Breast epithelium (tissue), 3 donors: Measurements from ENCODE around the gene ANAPC10.

ENCODE experiments used
- POLR2A ChIP-seq: fragments of 450-650 bp; IDR thresholded peaks from one replicate; pipeline ENCODE4 v1.6.1; 2016; ENCODE audit warnings: antibody characterized with exemption, mild to moderate bottlenecking, moderate library complexity
- TF ChIP-seq, protein P1 (sequence below), 3 donors: fragments of 450-650 bp; IDR thresholded peaks; one replicate each; pipeline ENCODE4 v1.5.1; 2016 to 2017; ENCODE audit warnings: antibody characterized with exemption in 3 of 3, mild to moderate bottlenecking in 3 of 3, moderate library complexity in 3 of 3

- TF ChIP-seq, protein P1, sequence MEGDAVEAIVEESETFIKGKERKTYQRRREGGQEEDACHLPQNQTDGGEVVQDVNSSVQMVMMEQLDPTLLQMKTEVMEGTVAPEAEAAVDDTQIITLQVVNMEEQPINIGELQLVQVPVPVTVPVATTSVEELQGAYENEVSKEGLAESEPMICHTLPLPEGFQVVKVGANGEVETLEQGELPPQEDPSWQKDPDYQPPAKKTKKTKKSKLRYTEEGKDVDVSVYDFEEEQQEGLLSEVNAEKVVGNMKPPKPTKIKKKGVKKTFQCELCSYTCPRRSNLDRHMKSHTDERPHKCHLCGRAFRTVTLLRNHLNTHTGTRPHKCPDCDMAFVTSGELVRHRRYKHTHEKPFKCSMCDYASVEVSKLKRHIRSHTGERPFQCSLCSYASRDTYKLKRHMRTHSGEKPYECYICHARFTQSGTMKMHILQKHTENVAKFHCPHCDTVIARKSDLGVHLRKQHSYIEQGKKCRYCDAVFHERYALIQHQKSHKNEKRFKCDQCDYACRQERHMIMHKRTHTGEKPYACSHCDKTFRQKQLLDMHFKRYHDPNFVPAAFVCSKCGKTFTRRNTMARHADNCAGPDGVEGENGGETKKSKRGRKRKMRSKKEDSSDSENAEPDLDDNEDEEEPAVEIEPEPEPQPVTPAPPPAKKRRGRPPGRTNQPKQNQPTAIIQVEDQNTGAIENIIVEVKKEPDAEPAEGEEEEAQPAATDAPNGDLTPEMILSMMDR (IDR thresholded peaks at IDR 0.05) = no peak
- TF ChIP-seq POLR2A = no peak
Measured at GRCh38 chr4:145058256-145058655, 39.7 kb downstream of the ANAPC10 start.
